ENCODE data around the gene ATF5. TPM values are rescaled to one million over a fixed set of nuclear protein-coding genes. Genes with fewer than 3 reads are reported as not detected.

ATF5 gene
- total RNA-seq, 1 experiment from 2014 or later: 19.2 TPM

GRCh38 chr19:49981603-49982593 is 52.9 kb downstream of the ATF5 start:
- H3K9me2 ChIP-seq (ENCODE audit: insufficient read depth): no peaks in the 10 kb centered on the region
- H3K4me3 ChIP-seq: no peak overlapping the region
- H2AFZ ChIP-seq: no peak overlapping the region
- ChIA-PET POLR2A (ENCODE audit: unreplicated experiment) (no interaction called here), CTCF (no interaction called here)
- H3K4me2 ChIP-seq: no peak overlapping the region
- BruUV-seq (replicated peaks): no TSS peak
- DNase-seq: no peak
- H3K4me1 ChIP-seq (replicated peaks; ENCODE audit: insufficient read depth): no peaks in the 10 kb centered on the region
- TF ChIP-seq EZH2 (IDR thresholded peaks at IDR 0.05; ENCODE audit: low read depth) (no peak), CTCF (conservative IDR thresholded peaks at IDR 0.05) (no peak)
- peaks cover 25% of the 10 kb centered on the region for H4K20me1 ChIP-seq (ENCODE audit: insufficient read depth)
- H3K9me3 ChIP-seq (ENCODE audit: insufficient read depth, low read depth): no peaks in the 10 kb centered on the region
- intact Hi-C loops (cut with micrococcal nuclease; ENCODE audit: unreplicated experiment): no loop called here
- H3K79me2 ChIP-seq (ENCODE audit: low read depth): no peaks in the 10 kb centered on the region
- no peaks in the 10 kb centered on the region for H3K27me3 ChIP-seq (ENCODE audit: insufficient read depth, low read depth)
- no peak overlapping the region for H3K27ac ChIP-seq
- H3F3A ChIP-seq (ENCODE audit: insufficient read depth, low read depth): peaks cover 8% of the 10 kb centered on the region
- H3K36me3 ChIP-seq (ENCODE audit: low read depth): peaks cover 11% of the 10 kb centered on the region; the same call in 1 of the 2 replicates

Small RNAs within 50 kb of the gene (microRNA-seq; reads per million reads assigned to microRNA genes)
- gene MIR4750 (ENCODE audit: borderline number of aligned reads, borderline replicate concordance): 3.4 reads per million

Other genes starting within 250 kb of the ATF5 start
- gene ADM5, start 239.6 kb upstream of the ATF5 start, total RNA-seq (2021): 9.5 and 14.2 TPM in 2 replicates
- 1.7 and 2.1 TPM in 2 replicates for gene CPT1C, start 238.1 kb upstream of the ATF5 start, total RNA-seq (2021)
- gene TSKS, start 165.9 kb upstream of the ATF5 start, total RNA-seq (2021): not detected in 2 replicates
- 91.8 and 95.1 TPM in 2 replicates for gene AP2A1, start 162.2 kb upstream of the ATF5 start, total RNA-seq (2021)
- gene FUZ, start 115.9 kb upstream of the ATF5 start, total RNA-seq (2021): 50.0 and 60.4 TPM in 2 replicates
- gene MED25, start 110.9 kb upstream of the ATF5 start, total RNA-seq (2021): 92.2 and 99.6 TPM in 2 replicates
- gene PTOV1, start 78.0 kb upstream of the ATF5 start, total RNA-seq (2021): 151 and 155 TPM in 2 replicates
- gene PNKP, start 61.6 kb upstream of the ATF5 start, total RNA-seq (2021): 82.7 and 85.6 TPM in 2 replicates
- gene AKT1S1, start 51.9 kb upstream of the ATF5 start, total RNA-seq (2021): 109 and 143 TPM in 2 replicates
- gene TBC1D17, start 51.5 kb upstream of the ATF5 start, total RNA-seq (2021): 52.1 and 62.3 TPM in 2 replicates
- gene IL4I1, start 32.3 kb upstream of the ATF5 start, total RNA-seq (2021): 0.85 TPM in 1 of 2 replicates, not detected in the other
- gene NUP62, start 299 bp downstream of the ATF5 start, total RNA-seq (2021): 66.8 and 101 TPM in 2 replicates
- gene SIGLEC11, start 32.0 kb downstream of the ATF5 start, total RNA-seq (2021): not detected in 2 replicates
- 53.3 and 62.5 TPM in 2 replicates for gene VRK3, start 96.2 kb downstream of the ATF5 start, total RNA-seq (2021)
- gene ZNF473, start 96.8 kb downstream of the ATF5 start, total RNA-seq (2021): 13.9 and 14.0 TPM in 2 replicates
- gene IZUMO2, start 234.1 kb downstream of the ATF5 start, total RNA-seq (2021): not detected in 2 replicates